A673 (cell line): ENCODE results near the gene ACSL3.

Experiments used
- EZH2 ChIP-seq: fragments of 200-600 bp; sonication (generic); IDR thresholded peaks from 2 replicates; pipeline ENCODE4 v1.6.1; 2017; ENCODE audit warnings: borderline replicate concordance, low read depth, mild to moderate bottlenecking, mixed read lengths, antibody characterized with exemption, low read length; ENCODE audit not compliant: poor library complexity, severe bottlenecking
- TF ChIP-seq, protein P1 (sequence below): fragments of 300-800, 200-600 bp; sonication (generic); conservative IDR thresholded peaks from 2 replicates; pipeline ENCODE4 v1.5.1; 2017; ENCODE audit warnings: low read depth, mild to moderate bottlenecking, antibody characterized with exemption, low read length, moderate library complexity, mixed read lengths

DNA sequence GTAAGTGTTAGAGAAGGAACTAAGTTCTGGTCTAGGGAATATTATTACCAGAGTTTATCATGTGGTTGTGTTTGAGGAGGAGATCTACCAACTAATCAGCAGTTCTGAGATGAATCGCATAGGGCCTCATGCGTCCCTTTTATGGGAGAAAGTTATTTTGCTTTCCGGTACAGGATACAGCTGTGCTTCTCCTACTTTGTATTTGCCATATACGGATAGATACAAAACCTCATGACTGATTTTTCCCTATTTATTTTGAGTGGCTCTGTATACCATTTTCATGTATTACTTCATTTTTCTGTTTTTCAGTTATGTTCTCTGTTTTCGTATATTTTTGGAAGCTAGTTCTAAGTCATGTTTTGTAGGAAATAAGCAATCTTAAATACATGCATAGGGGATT, 66.8 kb downstream of the ACSL3 start:
- TF ChIP-seq EZH2 = no peak
- TF ChIP-seq, protein P1, sequence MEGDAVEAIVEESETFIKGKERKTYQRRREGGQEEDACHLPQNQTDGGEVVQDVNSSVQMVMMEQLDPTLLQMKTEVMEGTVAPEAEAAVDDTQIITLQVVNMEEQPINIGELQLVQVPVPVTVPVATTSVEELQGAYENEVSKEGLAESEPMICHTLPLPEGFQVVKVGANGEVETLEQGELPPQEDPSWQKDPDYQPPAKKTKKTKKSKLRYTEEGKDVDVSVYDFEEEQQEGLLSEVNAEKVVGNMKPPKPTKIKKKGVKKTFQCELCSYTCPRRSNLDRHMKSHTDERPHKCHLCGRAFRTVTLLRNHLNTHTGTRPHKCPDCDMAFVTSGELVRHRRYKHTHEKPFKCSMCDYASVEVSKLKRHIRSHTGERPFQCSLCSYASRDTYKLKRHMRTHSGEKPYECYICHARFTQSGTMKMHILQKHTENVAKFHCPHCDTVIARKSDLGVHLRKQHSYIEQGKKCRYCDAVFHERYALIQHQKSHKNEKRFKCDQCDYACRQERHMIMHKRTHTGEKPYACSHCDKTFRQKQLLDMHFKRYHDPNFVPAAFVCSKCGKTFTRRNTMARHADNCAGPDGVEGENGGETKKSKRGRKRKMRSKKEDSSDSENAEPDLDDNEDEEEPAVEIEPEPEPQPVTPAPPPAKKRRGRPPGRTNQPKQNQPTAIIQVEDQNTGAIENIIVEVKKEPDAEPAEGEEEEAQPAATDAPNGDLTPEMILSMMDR = no peak
